Heart left ventricle (tissue), 16 donors: Measurements from ENCODE around the gene SLC6A9. TPM values are rescaled to one million over a fixed set of nuclear protein-coding genes. Genes with fewer than 3 reads are reported as not detected.

Source experiments
- ATAC-seq, 4 donors: fragments of 200-7000 bp; cut with Tn5 transposase; one replicate each; pipeline ENCODE4 v1.9.1; 2020 to 2022; ENCODE audit warnings: moderate library complexity in 4 of 4, mild to moderate bottlenecking in 3 of 4, moderate number of reproducible peaks in 1 of 4
- DNase-seq, 5 donors: peaks; one replicate each; pipeline ENCODE4 v3.0.0-alpha.2; 2020
- H3K27ac ChIP-seq, 12 donors: fragments of 200-600 bp; sonication (generic) in 4 of 12; one replicate each; pipeline versions ENCODE4 v1.5.0 to v1.8.0; 2016 to 2022; ENCODE audit warnings: mild to moderate bottlenecking in 2 of 12
- H3K27me3 ChIP-seq, 9 donors: fragments of 200-600 bp; sonication (generic) in 2 of 9; one replicate each; pipeline versions ENCODE4 v1.5.1 to v1.8.0; 2016 to 2022; ENCODE audit warnings: mild to moderate bottlenecking in 3 of 9
- H3K36me3 ChIP-seq, 9 donors: fragments of 200-600 bp; sonication (generic) in 2 of 9; one replicate each; pipeline versions ENCODE4 v1.5.0 to v1.8.0; 2018 to 2022; ENCODE audit warnings: mild to moderate bottlenecking in 2 of 9
- H3K4me1 ChIP-seq, 12 donors: fragments of 200-600 bp; sonication (generic) in 4 of 12; one replicate each; pipeline versions ENCODE4 v1.5.0 to v1.8.0; 2016 to 2022; ENCODE audit warnings: mild to moderate bottlenecking in 3 of 12
- H3K4me3 ChIP-seq, 12 donors: fragments of 200-600 bp; sonication (generic) in 4 of 12; one replicate each; pipeline versions ENCODE4 v1.5.0 to v1.8.0; 2017 to 2022; ENCODE audit warnings: mild to moderate bottlenecking in 9 of 12, moderate library complexity in 4 of 12
- H3K9me3 ChIP-seq, 12 donors: fragments of 200-600 bp; sonication (generic) in 4 of 12; one replicate each; pipeline versions ENCODE4 v1.5.0 to v1.8.0; 2016 to 2022; ENCODE audit warnings: mild to moderate bottlenecking in 1 of 12
- POLR2A ChIP-seq, 2 donors: fragments of 450-650 bp; IDR thresholded peaks; one replicate each; pipeline ENCODE4 v1.6.1; 2017; ENCODE audit warnings: antibody characterized with exemption in 2 of 2, mild to moderate bottlenecking in 2 of 2, moderate library complexity in 2 of 2
- WGBS, 4 donors: extraction: QIAGEN DNeasy Blood & Tissue Kit in 2 of 4; methylation state at CpG; one replicate each; pipeline versions ENCODE4 v1.1.5 to v1.1.7; 2013 to 2018; 5-methylcytosine and 5-hydroxymethylcytosine counted together
- intact Hi-C, 10 donors: fragments of 100-400 bp; cut with DNase I; formaldehyde crosslinking; loops; one replicate each; pipeline versions ENCODE4 v1.11.1 to v1.14.2; 2022
- polyA plus RNA-seq, 2 donors: library from polyadenylated mRNA; stranded (reverse); fragments of 200-250 nt; gene quantifications; one replicate each; pipeline ENCODE4 v1.2.3, GENCODE V29; 2013
- total RNA-seq, 9 donors: library from RNA; depleted of rRNA in 2 of 9; stranded (reverse); fragments of >200 nt in 2 of 9; fragmentation: NEBNext Ultra II Directional in 3 of 9; extraction: Animal tissue kit (Norgen Biotek cat#: 25700) in 3 of 9; gene quantifications; one replicate each; pipeline versions ENCODE4 v1.1.0 to v1.2.4, GENCODE V29; 2016 to 2023
- TF ChIP-seq, protein P1 (sequence below), 12 donors: fragments of 200-600 bp; sonication (generic) in 4 of 12; IDR thresholded peaks; one replicate each; pipeline versions ENCODE4 v1.5.0 to v1.8.0; 2018 to 2022; ENCODE audit warnings: antibody characterized with exemption in 12 of 12, mild to moderate bottlenecking in 5 of 12
- donor health status: ischemic (EF 13 %, LVEDD 7.1; RV severe dilation, severe dysfunction).
- donor health status: healthy with polysubstance abuse.
- donor health status: DM: no; HTN: yes; CAD: no.
- donor health status: DM: no; HTN: no; CAD: no.
- donor health status: ischemic (EF 25% LVEDD 6.9; RV normal size, moderate dysfunction).
- donor health status: ischemic (EF 25% LVEDD 5.7; RV mildly dilated, moderate dysfunction).
- donor health status: healthy.
- donor health status: DM: yes; HTN: yes; CAD: no.
- donor health status: ischemic (EF 35%, LVEDD 5.7; RV mildly dilated, moderate dysfunction).
- donor health status: nonischemic (EF 11% LVEDD 7.7; RV severe dilation, severe dysfunction).
- donor health status: DM: yes; HTN: yes; CAD: no.
- donor health status: PGD.
- donor health status: ischemic (EF 29% LVEDD 5.4; RV normal size, mild dysfunction).
- donor health status: nonischemic (EF 23%, LVEDD 6.1; RV moderate dilation, normal function).

The SLC6A9 gene
- total and polyA plus RNA-seq, 11 donors, result 0.61 to 2.4 (median 1.1) TPM

DNA sequence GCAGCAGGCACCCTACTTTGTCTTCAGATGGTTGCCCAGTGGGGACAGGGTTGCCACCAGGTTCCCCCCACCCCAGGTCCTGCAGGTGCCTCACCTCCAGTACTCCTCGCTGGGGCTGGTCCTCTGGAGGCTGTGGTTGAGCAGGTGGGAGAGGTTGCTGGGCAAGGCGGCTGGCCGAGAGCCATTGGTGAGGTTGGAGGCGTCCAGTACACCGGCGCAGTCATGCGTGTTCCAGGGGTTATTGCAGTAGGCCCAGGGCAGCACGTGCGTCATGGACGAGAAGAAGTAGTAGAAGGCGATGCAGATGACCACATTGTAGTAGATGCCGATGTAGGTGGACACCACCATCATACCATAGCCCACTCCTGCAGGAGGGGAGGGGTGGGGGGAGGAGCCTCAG, 23.0 kb downstream of the SLC6A9 start:
- Histone ChIP-seq H3K4me1 (peaks cover 0 to 5% (median under 1%) of the 10 kb centered on the region in 12 donors), H3K4me3 (no peak overlapping the region), H3K27ac (no peak overlapping the region), H3K36me3 (no peaks in the 10 kb centered on the region), H3K9me3 (no peaks in the 10 kb centered on the region), H3K27me3 (no peaks in the 10 kb centered on the region)
- DNase-seq, result no peak
- WGBS, 4 donors, result 92 to 96% (median 95%) methylated on average over 12 of the region's 12 CpGs
- ATAC-seq, result no peak
- TF ChIP-seq, protein P1, sequence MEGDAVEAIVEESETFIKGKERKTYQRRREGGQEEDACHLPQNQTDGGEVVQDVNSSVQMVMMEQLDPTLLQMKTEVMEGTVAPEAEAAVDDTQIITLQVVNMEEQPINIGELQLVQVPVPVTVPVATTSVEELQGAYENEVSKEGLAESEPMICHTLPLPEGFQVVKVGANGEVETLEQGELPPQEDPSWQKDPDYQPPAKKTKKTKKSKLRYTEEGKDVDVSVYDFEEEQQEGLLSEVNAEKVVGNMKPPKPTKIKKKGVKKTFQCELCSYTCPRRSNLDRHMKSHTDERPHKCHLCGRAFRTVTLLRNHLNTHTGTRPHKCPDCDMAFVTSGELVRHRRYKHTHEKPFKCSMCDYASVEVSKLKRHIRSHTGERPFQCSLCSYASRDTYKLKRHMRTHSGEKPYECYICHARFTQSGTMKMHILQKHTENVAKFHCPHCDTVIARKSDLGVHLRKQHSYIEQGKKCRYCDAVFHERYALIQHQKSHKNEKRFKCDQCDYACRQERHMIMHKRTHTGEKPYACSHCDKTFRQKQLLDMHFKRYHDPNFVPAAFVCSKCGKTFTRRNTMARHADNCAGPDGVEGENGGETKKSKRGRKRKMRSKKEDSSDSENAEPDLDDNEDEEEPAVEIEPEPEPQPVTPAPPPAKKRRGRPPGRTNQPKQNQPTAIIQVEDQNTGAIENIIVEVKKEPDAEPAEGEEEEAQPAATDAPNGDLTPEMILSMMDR (IDR thresholded peaks at IDR 0.05), result no peak
- TF ChIP-seq POLR2A (IDR thresholded peaks at IDR 0.05), result no peak
- intact Hi-C loops, result loop anchor here in 4 of 10 donors (2.0 to 10.0 kb wide), 5 partner anchors 27 to 597 kb away; no protein-coding TSS in a partner anchor

DNA sequence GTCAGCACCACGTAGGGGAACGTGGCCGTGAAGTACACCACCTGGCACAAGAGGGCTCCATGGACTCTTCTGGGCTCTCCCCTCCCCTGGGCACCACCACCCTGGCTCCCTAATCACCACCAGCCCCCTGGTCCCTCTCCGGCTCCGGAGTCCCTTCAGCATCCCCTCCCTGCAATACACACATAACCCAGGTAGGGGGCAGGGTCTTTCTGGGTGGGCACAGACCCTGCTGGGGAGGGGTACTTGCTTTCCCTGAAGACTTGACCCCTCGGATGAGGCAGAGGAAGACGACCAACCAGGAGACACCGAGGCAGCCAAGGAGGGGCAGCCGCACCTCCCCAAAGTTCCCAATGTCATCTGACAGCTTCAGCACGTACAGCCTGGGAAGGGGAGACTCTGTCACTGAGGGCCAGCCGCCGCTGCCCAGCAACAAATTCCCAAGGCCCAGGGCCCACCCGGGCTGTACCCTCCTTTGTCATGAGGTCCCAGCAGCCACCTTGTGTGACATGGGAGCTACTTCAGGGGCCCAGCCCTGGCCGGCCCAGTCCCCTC, 28.6 kb downstream of the SLC6A9 start:
- no peak overlapping the region for H3K27ac ChIP-seq
- peaks cover 0 to 5% (median under 1%) of the 10 kb centered on the region in 12 donors for H3K4me1 ChIP-seq
- DNase-seq, result no peak
- no peaks in the 10 kb centered on the region for H3K36me3 ChIP-seq
- H3K9me3 ChIP-seq, result no peaks in the 10 kb centered on the region
- no peaks in the 10 kb centered on the region for H3K27me3 ChIP-seq
- WGBS, 4 donors, result 75 to 88% (median 80%) methylated on average over 8 to 14 of the region's 14 CpGs
- TF ChIP-seq, protein P1 (IDR thresholded peaks at IDR 0.05), result no peak
- TF ChIP-seq POLR2A (IDR thresholded peaks at IDR 0.05), result no peak
- no peak for ATAC-seq
- intact Hi-C loops, result loop anchor here in 3 of 10 donors (5.0 to 10.0 kb wide), 3 partner anchors 35 to 602 kb away; no protein-coding TSS in a partner anchor
- H3K4me3 ChIP-seq, result no peak overlapping the region

DNA sequence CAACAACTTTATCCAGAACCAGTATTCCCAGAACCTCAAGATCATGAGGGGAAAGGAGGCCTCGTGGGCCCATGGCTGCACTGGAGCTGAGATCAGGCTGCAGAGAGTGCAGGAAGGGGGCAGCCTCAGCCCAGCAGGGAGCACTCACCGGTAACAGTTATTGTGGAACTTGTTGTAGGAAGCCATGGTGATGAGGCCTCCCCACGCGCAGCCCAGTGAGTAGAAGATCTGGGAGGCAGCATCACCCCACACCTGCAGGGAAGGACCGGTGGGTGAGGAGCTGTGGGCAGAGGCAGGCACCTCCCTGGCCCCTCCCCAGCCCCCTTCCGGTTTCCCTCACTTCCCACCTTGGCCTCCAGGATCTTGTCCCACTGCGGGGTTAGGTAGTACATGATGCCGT, 29.1 kb downstream of the SLC6A9 start:
- Histone ChIP-seq H3K4me3 (no peak overlapping the region), H3K4me1 (peaks cover 0 to 6% (median under 1%) of the 10 kb centered on the region in 12 donors), H3K36me3 (no peaks in the 10 kb centered on the region), H3K9me3 (no peaks in the 10 kb centered on the region), H3K27ac (no peak overlapping the region), H3K27me3 (no peaks in the 10 kb centered on the region)
- ATAC-seq (no peak), DNase-seq (no peak)
- TF ChIP-seq, protein P1 (IDR thresholded peaks at IDR 0.05), result no peak
- TF ChIP-seq POLR2A (IDR thresholded peaks at IDR 0.05), result no peak
- intact Hi-C loops, result loop anchor here in 3 of 10 donors (5.0 to 10.0 kb wide), 3 partner anchors 35 to 603 kb away; no protein-coding TSS in a partner anchor
- 77 to 84% (median 81%) methylated on average over 8 of the region's 8 CpGs for WGBS, 4 donors

DNA sequence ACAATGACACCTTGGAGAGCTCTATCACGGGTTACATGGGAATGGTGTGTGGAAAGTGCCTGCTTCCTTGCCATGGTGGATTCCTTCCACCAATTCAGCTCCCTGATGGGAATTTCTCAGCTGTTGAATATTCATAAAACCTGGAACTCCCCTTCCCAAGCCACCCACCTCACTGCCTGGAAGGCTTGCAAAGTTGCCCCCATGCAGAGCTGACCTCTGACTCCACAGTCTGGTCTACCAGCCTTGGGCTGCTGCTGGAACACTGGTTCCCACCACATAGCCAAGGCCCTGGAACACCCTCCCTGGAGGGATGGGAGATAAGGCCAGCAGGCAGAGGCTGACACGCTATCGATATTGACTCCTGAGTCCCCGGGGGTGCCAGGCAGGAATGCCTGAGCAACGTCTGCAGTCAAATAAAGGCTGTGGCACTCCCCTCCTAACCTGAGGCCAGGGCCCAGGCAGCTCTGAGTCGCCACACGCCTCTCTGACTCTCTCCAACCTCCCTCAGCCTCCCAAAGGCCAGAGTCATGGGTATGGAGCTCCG, 31.1 kb downstream of the SLC6A9 start:
- WGBS, 4 donors, result 64 to 75% (median 68%) methylated on average over 8 of the region's 8 CpGs
- intact Hi-C loops, result loop anchor here in 3 of 10 donors (5.0 to 10.0 kb wide), 3 partner anchors 37 to 605 kb away; no protein-coding TSS in a partner anchor
- TF ChIP-seq, protein P1 (IDR thresholded peaks at IDR 0.05), result no peak
- no peak for TF ChIP-seq POLR2A (IDR thresholded peaks at IDR 0.05)
- Histone ChIP-seq H3K4me1 (peaks cover 0 to 11% (median 0%) of the 10 kb centered on the region in 12 donors), H3K27me3 (no peaks in the 10 kb centered on the region), H3K27ac (no peak overlapping the region), H3K9me3 (no peaks in the 10 kb centered on the region), H3K4me3 (no peak overlapping the region), H3K36me3 (no peaks in the 10 kb centered on the region)
- DNase-seq (no peak), ATAC-seq (no peak)
